ENCODE measurements around the gene RCCD1. TPM values are rescaled to one million over a fixed set of nuclear protein-coding genes. Genes with fewer than 3 reads are reported as not detected.
"Not testable (repeated sequence)": the region's sequence is repeated elsewhere in the genome, so short reads cannot be mapped to it uniquely, and the experiment has no call there.

RCCD1 gene
- polyA plus RNA-seq, 3 donors, result 13.0 to 16.0 (median 15.1) TPM

GRCh38 chr15:90917569-90917968 lies 37.1 kb upstream of the RCCD1 start:
- no peak for DNase-seq (ENCODE audit: low read depth in 3 of 3, low spot score in 2 of 3)

DNA sequence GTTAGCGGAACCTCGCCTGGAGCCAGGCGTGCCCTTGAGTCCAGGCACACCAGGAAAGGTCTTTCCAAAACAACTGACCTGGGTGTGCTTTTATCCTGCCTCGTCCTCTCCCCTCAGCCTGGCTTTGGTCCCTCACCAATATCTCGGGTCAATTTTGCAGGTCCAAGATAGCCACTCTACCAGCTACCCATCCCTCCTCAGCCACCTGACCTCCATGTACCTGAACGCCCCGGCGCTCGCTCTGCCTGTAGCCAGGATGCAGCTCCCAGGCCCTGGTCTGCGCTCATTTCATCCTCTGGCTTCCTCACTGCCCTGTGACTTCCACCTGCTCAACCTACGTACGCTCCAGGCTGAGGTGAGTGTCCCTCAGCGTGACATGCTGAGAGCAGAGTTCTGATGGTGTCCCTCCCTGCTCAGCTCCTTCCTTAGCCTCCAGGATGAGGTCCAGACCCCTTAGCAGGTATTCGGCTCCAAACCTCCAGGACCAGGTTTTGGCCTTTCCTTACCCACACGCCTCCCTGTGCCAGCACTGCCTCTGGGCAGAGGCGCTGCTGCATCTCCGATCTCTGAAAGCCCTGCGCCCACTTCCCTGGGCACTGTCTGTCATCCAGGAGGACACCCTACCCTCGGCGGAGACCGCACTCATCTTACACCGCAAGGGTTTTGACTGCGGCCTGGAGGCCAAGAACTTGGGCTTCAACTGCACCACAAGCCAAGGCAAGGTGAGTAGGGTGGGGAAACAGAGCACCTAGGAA lies 36.5 kb upstream of the RCCD1 start:
- DNase-seq (ENCODE audit: low read depth in 3 of 3, low spot score in 2 of 3), result no peak

DNA sequence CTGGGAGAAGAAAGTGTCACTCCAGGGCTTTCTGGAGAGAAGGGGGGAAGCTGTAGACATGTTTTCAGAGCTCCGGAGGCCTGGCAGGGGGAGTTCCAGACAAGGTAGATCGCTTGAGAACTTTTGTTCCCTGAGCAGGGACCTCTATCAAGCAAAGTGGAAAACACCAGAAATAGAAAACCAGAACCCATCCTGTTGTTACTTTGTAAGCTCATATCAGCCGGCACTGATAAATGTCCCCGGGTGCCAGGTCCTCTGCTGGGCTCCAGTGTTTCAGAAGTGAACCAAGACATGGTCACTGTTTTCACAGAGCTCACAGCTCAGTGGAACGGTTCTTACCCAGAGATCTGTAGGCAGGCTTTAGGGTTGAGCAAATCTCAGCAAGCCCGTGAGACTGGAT lies 35.8 kb upstream of the RCCD1 start:
- DNase-seq (ENCODE audit: low read depth in 3 of 3, low spot score in 2 of 3), result no peak

DNA sequence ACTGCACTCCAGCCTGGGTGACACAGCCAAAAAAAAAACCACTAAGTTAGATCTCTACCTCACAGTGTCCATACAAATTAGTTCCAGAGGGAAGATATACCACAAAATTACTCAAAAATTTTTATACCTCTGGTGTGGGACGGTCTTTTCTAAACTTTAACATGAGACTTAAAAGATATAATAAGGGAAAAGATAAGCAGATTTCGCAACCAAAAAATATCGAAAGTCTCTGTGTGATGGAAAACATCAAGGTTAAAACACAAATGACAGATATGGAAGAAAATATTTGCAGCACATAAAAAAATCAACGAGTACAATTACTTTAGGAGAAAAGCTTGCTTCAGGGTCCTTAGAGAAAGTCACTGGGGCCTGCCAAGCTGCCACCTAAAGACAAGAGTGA lies 32.8 kb upstream of the RCCD1 start:
- DNase-seq (ENCODE audit: low read depth in 3 of 3, low spot score in 2 of 3), result no peak

DNA sequence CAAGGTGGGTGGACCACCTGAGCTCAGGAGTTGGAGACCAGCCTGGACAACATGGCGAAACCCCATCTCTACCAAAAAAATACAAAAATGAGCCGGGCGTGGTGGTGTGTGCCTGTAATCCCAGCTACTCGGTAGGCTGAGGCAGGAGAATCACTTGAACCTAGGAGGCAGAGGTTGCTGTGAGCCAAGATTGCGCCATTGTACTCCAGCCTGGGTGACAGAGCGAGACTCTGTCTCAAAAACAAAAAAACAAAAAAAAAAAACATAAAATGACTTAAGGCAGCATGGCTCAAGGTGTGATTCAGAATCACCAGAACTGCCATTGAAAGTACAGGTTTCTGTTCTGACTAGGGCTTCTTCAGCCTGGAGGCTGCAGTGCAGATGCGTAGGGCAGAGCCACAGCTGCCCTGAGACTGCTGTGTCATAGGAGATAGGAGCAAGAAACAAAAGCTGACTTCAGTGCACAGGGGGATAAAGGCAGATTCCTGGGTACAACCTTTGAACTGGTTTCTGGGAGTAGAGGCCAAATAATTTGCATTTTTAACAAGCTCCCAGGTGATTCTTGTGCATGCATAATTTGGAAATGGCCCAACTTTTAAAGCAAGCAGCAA lies 31.9 kb upstream of the RCCD1 start:
- not testable (repeated sequence) for DNase-seq (ENCODE audit: low read depth in 3 of 3, low spot score in 2 of 3)

- no peak for DNase-seq (ENCODE audit: low read depth in 3 of 3, low spot score in 2 of 3)
Measured at GRCh38 chr15:90924375-90924774, 30.3 kb upstream of the RCCD1 start.

DNA sequence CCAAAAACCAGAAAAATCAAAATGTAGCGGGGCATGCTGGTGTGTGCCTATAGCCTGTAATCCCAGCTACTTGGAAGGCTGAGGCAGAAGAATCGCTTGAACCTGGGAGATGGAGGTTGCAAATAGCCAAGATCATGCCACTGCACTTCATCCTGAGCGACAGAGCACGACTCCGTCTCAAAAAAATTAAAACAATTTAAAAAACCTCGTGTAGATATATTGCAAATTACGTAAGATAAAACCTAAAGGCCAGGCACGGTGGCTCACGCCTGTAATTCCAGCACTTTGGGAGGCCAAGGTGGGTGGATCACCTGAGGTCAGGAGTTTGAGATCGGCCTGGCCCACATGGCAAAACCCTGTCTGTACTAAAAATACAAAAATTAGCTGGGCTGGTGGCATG lies 27.9 kb upstream of the RCCD1 start:
- DNase-seq (ENCODE audit: low read depth in 3 of 3, low spot score in 2 of 3), result not testable (repeated sequence)

DNA sequence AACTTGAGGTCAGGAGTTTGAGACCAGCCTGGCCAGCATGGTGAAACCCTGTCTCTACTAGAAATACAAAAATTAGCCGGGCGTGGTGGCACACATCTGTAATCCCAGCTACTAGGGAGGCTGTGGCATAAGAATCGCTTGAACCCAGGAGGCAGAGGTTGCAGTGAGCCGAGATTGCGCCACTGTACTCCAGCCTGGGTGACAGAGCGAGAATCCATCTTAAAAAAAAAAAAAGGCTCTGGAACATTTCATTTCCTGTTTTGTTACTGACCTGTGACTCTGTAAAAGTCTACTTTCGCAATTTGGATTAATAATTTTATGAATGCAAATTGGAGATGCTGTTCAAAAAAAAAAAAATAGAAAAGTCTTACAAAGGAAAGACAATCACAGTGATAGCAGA lies 26.6 kb upstream of the RCCD1 start:
- not testable (repeated sequence) for DNase-seq (ENCODE audit: low read depth in 3 of 3, low spot score in 2 of 3)

- no peak for DNase-seq (ENCODE audit: low read depth in 3 of 3, low spot score in 2 of 3)
Measured at GRCh38 chr15:90929246-90930019, 25.3 kb upstream of the RCCD1 start.

- DNase-seq (ENCODE audit: low read depth in 3 of 3, low spot score in 2 of 3), result no peak
Measured at GRCh38 chr15:90930861-90931574, 23.7 kb upstream of the RCCD1 start.

DNA sequence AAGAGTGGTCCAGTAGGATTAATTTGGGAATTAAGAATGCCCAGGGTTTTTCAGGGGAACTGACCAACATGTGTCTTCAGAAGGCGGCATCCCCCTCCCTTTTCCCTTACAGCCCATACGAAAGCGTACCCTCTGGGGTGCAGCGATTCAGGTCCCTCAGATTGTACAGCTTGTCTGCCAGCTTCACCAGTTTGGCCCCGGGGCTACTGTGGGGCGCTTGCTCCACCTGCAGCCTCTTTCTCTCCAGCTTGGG lies 23.2 kb upstream of the RCCD1 start:
- no peak for DNase-seq (ENCODE audit: low read depth in 3 of 3, low spot score in 2 of 3)

DNA sequence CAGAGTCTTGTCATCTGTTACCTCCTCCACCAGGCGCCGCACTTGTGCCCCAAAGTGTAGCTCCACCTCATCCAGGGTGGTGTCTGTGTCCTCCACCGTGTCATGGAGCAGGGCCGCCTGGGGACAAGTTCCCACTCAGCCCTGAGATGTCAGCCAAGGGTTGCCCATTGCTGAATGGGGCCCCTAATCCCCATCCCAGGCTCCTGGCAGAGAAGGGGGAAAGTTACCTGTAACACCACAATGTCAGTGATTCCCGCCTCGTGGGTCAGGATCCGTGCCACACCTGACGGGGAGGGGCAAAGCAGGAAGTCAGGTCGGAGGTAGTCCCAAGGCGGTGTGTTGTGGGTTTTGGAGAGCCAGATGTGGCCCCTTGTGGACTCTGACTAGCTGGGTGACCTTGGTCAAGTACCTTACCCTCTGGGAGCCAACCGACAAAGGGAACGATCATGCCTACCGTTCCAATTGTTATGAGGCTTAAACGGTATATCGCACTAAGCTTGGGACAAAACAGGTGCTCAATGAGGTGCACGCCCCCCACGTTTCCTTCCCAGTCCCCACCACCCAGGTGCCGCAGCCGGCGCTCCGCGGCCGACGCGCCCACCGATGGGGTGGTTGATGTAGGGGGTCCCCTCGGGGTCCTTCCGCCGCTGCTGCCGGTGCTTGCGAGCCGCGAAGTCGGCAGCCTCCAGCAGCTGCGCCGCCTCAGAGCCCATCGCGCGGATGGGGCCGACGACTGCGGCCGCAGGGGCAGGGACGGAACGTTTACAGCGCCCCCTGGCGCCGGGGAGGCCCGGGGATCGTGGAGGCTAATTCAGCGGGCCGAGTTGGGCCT lies 22.6 kb upstream of the RCCD1 start, which contains the start of gene HDDC3:
TSS of gene HDDC3 (minus strand) at position 722 of the 832 bp plus-strand sequence. CDS start at position 713, 9 bp downstream.
- peak; percentile 29 to 78 (median 60) for DNase-seq (ENCODE audit: low read depth in 3 of 3, low spot score in 2 of 3)

- DNase-seq (ENCODE audit: low read depth in 3 of 3, low spot score in 2 of 3), result no peak
Measured at GRCh38 chr15:90932660-90932991, 22.1 kb upstream of the RCCD1 start.

- no peak for DNase-seq (ENCODE audit: low read depth in 3 of 3, low spot score in 2 of 3)
Measured at GRCh38 chr15:90933301-90933700, 21.4 kb upstream of the RCCD1 start.

DNA sequence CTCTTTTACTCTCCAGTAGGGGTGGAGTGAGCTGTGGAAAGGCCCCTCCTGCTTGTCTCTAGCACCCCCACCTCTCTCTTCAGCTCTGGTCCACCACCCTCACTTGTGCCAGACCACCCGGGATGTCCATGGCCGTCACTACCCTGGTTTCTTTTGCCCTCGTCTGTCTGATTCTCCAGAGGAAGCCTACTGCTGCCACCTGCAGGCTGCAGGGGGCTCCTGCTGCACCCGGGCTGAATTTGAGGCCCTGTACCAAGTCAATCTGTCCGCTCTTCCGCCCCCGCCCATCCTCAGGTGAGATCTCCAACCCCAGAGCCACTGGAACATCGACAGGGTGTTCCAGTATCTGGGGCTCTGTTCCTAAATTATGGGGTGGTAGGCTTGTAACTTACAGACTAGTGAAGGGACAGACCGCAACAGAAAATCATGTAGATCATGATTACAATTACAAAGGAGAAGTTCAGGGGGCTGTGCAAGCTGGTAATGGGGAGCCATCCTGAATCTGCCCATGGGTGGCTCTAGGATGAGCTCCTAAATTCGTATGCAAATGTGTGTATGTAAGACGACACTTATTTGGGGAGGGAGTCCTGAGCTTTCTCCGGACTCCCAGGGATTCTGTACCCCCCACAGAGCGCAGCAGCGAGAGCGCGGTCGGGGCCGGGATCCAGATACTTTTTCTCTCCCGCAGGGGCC lies 20.3 kb upstream of the RCCD1 start:
- peak in 2 of 3 donors; percentile 68 to 69 for DNase-seq (ENCODE audit: low read depth in 3 of 3, low spot score in 2 of 3)

DNA sequence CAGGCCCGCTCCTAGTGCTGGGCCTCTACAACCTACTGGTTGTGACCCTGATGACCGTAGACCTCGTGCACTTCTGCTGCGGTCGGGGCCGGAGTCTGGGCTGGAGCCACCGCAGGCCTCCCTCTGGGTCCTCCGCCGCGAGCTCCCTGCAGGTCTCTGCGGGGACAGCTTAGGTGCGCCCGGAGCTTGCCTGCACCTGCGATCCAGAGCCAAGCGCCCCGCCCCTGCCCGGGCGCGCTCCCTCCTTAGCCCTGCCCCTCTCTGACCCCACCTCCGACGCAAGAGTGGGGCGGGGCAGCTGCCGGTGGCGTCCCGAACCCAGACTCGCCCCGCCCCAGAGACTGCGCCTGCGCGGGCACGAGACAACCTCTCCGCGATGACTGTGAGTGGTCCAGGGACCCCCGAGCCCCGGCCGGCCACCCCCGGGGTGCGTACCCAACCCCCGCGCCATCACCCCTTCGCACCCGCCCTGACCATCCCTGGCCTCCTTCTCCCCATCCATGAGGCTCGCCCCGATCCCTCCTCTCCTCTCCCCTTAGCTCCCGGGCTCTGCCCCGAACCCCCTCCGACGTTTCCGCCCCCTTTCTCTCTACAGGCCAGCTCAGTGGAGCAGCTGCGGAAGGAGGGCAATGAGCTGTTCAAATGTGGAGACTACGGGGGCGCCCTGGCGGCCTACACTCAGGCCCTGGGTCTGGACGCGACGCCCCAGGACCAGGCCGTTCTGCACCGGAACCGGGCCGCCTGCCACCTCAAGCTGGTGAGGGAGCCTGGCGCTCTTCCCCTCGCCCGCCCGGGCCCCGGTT lies 19.5 kb upstream of the RCCD1 start, which contains the start of gene UNC45A:
TSS of gene UNC45A (plus strand) at position 337 of the 803 bp plus-strand sequence. CDS start at position 377, 40 bp downstream.
- DNase-seq (ENCODE audit: low read depth in 3 of 3, low spot score in 2 of 3), result peak in 2 of 3 donors; percentile 60 to 87

GRCh38 chr15:90936823-90937222 lies 17.9 kb upstream of the RCCD1 start:
- no peak for DNase-seq (ENCODE audit: low read depth in 3 of 3, low spot score in 2 of 3)

DNA sequence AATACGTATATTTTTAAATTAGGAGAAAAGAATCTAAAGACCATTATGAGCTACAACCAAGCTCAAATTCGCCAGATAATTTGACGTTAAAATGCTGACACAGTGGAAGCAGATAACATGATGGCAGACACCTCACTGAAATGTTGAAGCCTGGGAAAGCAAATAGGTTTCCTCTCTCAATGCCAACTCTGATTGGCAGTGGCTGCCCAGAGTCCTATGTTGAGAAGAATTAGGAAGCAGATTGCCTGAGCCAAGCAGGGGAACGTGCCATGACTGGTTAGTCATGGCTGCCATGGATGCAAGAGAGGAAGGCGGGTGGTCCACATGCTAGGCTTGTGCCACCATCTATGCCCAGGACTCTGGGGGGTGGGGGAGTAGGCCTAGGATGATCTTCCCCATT lies 16.4 kb upstream of the RCCD1 start:
- no peak for DNase-seq (ENCODE audit: low read depth in 3 of 3, low spot score in 2 of 3)

DNA sequence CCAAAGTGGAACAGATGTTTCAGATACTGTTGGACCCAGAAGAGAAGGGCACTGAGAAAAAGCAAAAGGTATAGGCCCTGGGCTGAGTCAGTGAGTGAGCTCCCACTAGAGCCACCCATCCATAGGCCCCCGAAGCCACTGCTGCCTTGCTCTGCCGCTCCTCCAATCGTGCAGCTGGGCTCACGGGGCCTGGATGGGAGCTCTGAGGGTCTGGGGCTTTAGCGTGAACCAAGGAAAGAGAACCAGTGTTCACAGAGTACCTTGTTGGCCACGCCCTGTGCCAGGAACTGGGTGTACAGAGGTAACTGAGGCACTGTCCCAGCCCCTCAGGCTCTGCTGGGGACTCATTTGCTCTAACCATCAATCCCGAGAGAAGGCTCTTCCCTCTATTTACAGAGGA lies 14.9 kb upstream of the RCCD1 start:
- no peak for DNase-seq (ENCODE audit: low read depth in 3 of 3, low spot score in 2 of 3)

Measured in right renal cortex interstitium (tissue), 3 donors.